GM19395 (cell line): ENCODE results near the gene LTB.
A peak's percentile ranks its signal among the peaks of the same experiment; 100 is the strongest.

Experiments used
- ATAC-seq: cut with Tn5 transposase; IDR thresholded peaks from one replicate; pipeline ENCODE4 v1.9.1; 2021; ENCODE audit warnings: mild to moderate bottlenecking, moderate library complexity; ENCODE audit not compliant: unreplicated experiment

LTB gene

GRCh38 chr6:31576897-31577578 is 5.2 kb downstream of the LTB start:
- ATAC-seq = no peak

GRCh38 chr6:31575952-31576685 is 6.1 kb downstream of the LTB start:
- no peak for ATAC-seq

GRCh38 chr6:31575335-31575901 is 6.8 kb downstream of the LTB start, which contains the start of gene TNF:
Gene TNF (plus strand): TSS chr6:31575565. CDS start chr6:31575742, 177 bp downstream.
- ATAC-seq = no peak

GRCh38 chr6:31574106-31575061 is 7.8 kb downstream of the LTB start:
- no peak for ATAC-seq

GRCh38 chr6:31573239-31574105 is 8.8 kb downstream of the LTB start:
- ATAC-seq = no peak

GRCh38 chr6:31572041-31572911 is 9.9 kb downstream of the LTB start, which contains the start of gene LTA:
Gene LTA (plus strand): TSS chr6:31572289. CDS start chr6:31572743, 454 bp downstream.
- peak; percentile 44 for ATAC-seq

GRCh38 chr6:31569861-31570536 is 12.2 kb downstream of the LTB start:
- no peak for ATAC-seq

GRCh38 chr6:31568537-31568961 is 13.7 kb downstream of the LTB start:
- peak; percentile 61 for ATAC-seq

GRCh38 chr6:31567531-31568370 is 14.5 kb downstream of the LTB start:
- no peak for ATAC-seq

- ATAC-seq = no peak
These were observed 21.5 kb downstream of the LTB start for GRCh38 chr6:31560697-31561058.

GRCh38 chr6:31559958-31560696 is 22.1 kb downstream of the LTB start:
- ATAC-seq = peak; percentile 66

- no peak for ATAC-seq
These were observed 22.6 kb downstream of the LTB start for GRCh38 chr6:31559606-31559957.

- no peak for ATAC-seq
These were observed 23.4 kb downstream of the LTB start for GRCh38 chr6:31558631-31559500.

- ATAC-seq = no peak
These were observed 24.0 kb downstream of the LTB start for GRCh38 chr6:31558318-31558625.

GRCh38 chr6:31557443-31558317 is 24.5 kb downstream of the LTB start:
- ATAC-seq = no peak
